ENCODE results near the gene RWDD4. TPM values are rescaled to one million over a fixed set of nuclear protein-coding genes. Genes with fewer than 3 reads are reported as not detected.

The RWDD4 gene
- total RNA-seq, 4 donors from 2014 or later = 30.5 to 40.3 (median 30.9) TPM

DNA sequence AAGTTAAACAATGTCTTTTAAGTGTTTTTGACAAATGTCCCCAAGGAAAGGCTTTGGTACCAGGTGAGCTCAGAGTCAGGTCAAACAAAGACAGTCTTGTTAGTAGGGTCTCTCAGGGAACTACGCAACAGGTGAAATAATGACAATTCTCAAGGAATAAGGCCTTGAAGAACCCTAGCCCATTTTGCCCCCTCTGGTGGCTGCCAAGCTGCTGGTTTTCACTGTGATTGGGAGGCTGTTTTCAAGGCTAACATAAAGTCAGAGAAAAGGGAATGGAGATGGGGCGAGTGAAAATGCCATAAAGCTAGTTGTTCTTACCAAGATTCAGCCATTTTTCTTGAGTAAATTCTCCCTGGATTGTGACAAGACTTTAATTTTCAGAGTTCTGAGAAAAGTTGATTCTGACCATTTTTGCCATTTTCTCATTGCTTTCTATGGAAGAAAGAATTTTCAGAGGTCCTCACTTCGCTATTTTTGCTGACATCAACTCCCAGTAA, 58.7 kb downstream of the RWDD4 start:
- Histone ChIP-seq H3K27ac (replicated peaks in 1 of 4) (peak overlapping the region in 1 of 4 donors; percentile 19), H3K27me3 (no peaks in the 10 kb centered on the region), H3K36me3 (no peaks in the 10 kb centered on the region), H3K4me1 (peaks cover 0 to 23% (median 18%) of the 10 kb centered on the region in 4 donors), H3K4me3 (no peak overlapping the region), H3K9me3 (no peaks in the 10 kb centered on the region)
- peak; percentile 24 to 43 (median 25) for TF ChIP-seq CTCF (IDR thresholded peaks at IDR 0.05)
- no peak for TF ChIP-seq POLR2AphosphoS5 (IDR thresholded peaks at IDR 0.05)
- intact Hi-C loops (cut with DNase I) = loop anchor here (5.0 to 10.0 kb wide), 3 partner anchors 55 to 128 kb away; partner anchors contain the start of genes RWDD4 and TRAPPC11
- 91% methylated on average over 3 of the region's 3 CpGs for WGBS
- no peak for DNase-seq (ENCODE audit: extremely low spot score)

GRCh38 chr4:183599690-183600089, 59.3 kb downstream of the RWDD4 start:
- Histone ChIP-seq H3K9me3 (no peaks in the 10 kb centered on the region), H3K36me3 (no peaks in the 10 kb centered on the region), H3K4me1 (peaks cover 0 to 23% (median 18%) of the 10 kb centered on the region in 4 donors), H3K4me3 (no peak overlapping the region), H3K27ac (replicated peaks in 1 of 4) (peak overlapping the region in 1 of 4 donors; percentile 19), H3K27me3 (no peaks in the 10 kb centered on the region)
- intact Hi-C loops (cut with DNase I) = loop anchor here (5.0 to 10.0 kb wide), 3 partner anchors 55 to 127 kb away; partner anchors contain the start of genes RWDD4 and TRAPPC11
- TF ChIP-seq EP300 (IDR thresholded peaks at IDR 0.05) (no peak), CTCF (IDR thresholded peaks at IDR 0.05) (no peak), POLR2AphosphoS5 (IDR thresholded peaks at IDR 0.05) (no peak), POLR2A (IDR thresholded peaks at IDR 0.05; ENCODE audit: low read depth) (no peak)
- DNase-seq (ENCODE audit: extremely low spot score) = no peak

- H3K9me3 ChIP-seq = no peaks in the 10 kb centered on the region
- H3K27me3 ChIP-seq = no peaks in the 10 kb centered on the region
- peaks cover 0 to 23% (median 18%) of the 10 kb centered on the region in 4 donors for H3K4me1 ChIP-seq
- TF ChIP-seq POLR2AphosphoS5 (IDR thresholded peaks at IDR 0.05) (no peak), POLR2A (IDR thresholded peaks at IDR 0.05; ENCODE audit: low read depth) (no peak), CTCF (IDR thresholded peaks at IDR 0.05) (no peak), EP300 (IDR thresholded peaks at IDR 0.05) (no peak)
- H3K4me3 ChIP-seq = no peak overlapping the region
- no peak overlapping the region for H3K27ac ChIP-seq (replicated peaks in 1 of 4)
- no peak for DNase-seq (ENCODE audit: extremely low spot score)
- no peaks in the 10 kb centered on the region for H3K36me3 ChIP-seq
- intact Hi-C loops (cut with DNase I) = no loop called here
Measured at GRCh38 chr4:183599284-183599683, 59.7 kb downstream of the RWDD4 start.

DNA sequence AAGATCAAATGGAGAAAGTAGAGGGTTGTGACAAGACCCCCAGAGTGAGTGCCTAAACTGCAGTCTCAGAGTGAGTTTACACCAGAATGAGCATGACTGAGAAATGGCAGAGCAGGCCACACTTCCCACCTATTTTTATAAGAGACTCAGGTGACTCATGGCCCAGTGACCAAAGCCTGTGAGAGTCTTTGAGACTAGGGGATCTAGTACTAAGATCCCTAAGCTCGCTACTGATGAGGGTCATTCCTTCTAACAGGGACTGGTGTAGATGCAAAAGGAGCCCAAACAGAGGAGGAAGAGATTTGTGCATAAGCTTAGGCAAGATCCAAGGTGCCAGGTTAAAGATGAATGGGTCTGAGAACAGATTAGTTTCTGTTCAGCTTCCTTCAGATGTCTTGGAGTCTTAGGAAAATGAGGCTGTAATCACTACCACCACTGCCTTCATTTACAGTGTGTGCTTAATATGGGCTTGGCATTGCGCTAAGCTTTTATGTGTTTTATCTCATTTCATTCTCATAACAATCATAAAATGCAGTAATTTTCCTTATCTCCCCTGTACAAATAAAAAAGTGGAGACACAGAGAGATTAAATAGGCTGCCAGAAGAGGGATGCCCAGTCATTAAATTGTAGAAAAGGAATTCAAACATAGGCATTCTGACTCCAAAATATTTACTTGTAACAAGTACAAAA, 62.8 kb downstream of the RWDD4 start:
- 78% methylated on average over 2 of the region's 2 CpGs for WGBS
- DNase-seq (ENCODE audit: extremely low spot score) = no peak
- Histone ChIP-seq H3K27ac (replicated peaks in 1 of 4) (peak overlapping the region in 1 of 4 donors; percentile 40), H3K36me3 (no peaks in the 10 kb centered on the region), H3K27me3 (no peaks in the 10 kb centered on the region), H3K4me1 (peaks cover 0 to 19% (median 13%) of the 10 kb centered on the region in 4 donors), H3K9me3 (no peaks in the 10 kb centered on the region), H3K4me3 (no peak overlapping the region)
- intact Hi-C loops (cut with DNase I) = no loop called here
- TF ChIP-seq POLR2A (IDR thresholded peaks at IDR 0.05; ENCODE audit: low read depth) = no peak

DNA sequence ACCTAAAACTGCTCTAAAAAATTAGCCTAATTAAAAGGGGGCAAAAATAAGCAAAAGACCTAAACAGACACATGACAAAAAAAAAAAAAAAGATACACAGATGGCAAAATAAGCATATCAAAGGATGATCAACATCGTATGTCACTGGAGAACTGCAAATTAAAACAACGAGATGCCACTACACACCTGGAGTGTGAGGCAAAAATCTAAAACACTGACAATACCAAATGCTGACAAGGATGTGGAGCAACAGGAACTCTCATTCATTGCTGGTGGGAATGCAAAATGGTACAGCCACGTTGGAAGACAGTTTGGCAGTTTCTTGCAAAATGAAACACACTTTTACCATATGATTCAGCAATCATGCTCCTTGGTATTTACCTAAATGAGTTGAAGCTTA, 64.2 kb downstream of the RWDD4 start:
- whole genome bisulfite sequencing = 81% methylated on average over 3 of the region's 3 CpGs
- TF ChIP-seq EP300 (IDR thresholded peaks at IDR 0.05) (no peak), POLR2A (IDR thresholded peaks at IDR 0.05; ENCODE audit: low read depth) (no peak), CTCF (IDR thresholded peaks at IDR 0.05) (no peak), POLR2AphosphoS5 (IDR thresholded peaks at IDR 0.05) (no peak)
- no peak for DNase-seq (ENCODE audit: extremely low spot score)
- intact Hi-C loops (cut with DNase I) = no loop called here
- no peaks in the 10 kb centered on the region for H3K27me3 ChIP-seq
- H3K27ac ChIP-seq (replicated peaks in 1 of 4) = no peak overlapping the region
- H3K4me1 ChIP-seq = peaks cover 0 to 21% (median 17%) of the 10 kb centered on the region in 4 donors
- no peak overlapping the region for H3K4me3 ChIP-seq
- H3K9me3 ChIP-seq = no peaks in the 10 kb centered on the region
- no peaks in the 10 kb centered on the region for H3K36me3 ChIP-seq
